NCI-H1105 (cell line): ENCODE results near the gene GPR25.
"Not testable (repeated sequence)": the region's sequence is repeated elsewhere in the genome, so short reads cannot be mapped to it uniquely, and the experiment has no call there.

ENCODE experiments used
- DNase-seq: peaks from one replicate; lab custom pipeline; 2025; lab: John Stamatoyannopoulos, UW

Gene GPR25

DNA sequence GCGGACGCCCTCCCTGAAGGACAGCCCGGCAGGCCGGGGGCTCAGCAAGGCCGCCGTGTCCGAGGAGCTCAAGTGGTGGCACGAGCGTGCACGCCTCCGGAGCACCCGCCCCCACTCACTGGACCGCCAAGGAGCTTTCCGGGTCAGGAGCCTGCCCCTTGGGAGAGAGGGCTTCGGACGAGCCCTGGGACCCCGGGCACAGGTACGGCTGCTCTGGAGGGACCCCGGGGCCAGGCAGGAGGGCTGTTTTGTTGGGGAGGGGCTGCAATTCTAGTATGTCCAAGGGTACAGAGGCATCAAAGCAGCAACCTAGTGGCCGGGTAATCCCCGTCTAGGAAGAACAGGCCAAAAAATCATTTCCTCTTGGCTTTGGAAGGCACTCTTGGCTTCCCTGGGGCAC is 39.2 kb downstream of the GPR25 start:
- DNase-seq = not testable (repeated sequence)

GRCh38 chr1:200912737-200913407 is 40.1 kb downstream of the GPR25 start:
- DNase-seq = peak; percentile 42

DNA sequence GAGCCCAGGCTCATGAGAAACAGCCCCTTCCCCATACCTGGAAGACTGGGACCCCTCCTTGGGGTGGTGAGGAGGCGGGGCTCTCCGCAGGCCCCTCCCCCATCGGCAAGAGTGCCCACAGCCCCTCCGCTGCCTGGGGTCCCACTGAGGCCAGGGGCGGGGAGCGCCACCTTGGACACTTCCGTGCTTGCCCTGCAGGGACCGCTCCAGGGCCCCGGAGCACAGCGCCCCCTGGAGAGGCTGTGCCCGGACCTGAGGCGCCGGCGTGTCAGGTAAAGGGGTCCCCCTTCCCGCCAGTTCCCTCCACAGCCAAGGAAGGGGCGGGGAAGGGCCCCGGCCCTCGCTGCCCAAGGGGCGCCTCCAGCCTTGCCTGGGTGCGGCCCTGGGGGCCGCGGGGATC is 43.4 kb downstream of the GPR25 start:
- no peak for DNase-seq

GRCh38 chr1:200916681-200917080 is 43.9 kb downstream of the GPR25 start:
- no peak for DNase-seq

DNA sequence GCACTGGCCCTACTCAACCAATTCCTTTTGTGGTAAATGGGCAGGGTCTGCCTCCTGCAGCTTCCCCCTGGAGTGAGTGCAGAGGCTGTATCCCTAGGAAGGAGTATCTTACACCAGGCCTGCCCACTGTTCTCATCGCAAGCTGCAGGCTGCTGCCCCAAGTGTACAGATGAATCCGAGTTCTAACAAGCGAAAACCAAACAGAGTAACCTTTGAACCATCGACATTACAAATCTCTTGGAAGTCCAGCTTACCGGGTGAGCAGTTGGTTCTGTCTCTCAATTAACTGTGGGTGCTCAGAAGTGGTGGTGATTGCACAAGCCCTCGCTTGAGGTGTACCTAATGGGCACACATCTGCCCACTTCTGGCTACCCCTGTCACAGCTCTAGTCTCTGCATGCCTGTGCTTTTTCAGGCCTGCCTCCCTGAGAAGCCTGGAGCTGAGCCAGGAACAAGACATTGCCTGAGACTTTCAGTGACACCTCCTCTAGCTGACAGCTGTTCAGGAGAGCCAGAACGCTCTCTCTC is 44.6 kb downstream of the GPR25 start:
- peak; percentile 88 for DNase-seq

DNA sequence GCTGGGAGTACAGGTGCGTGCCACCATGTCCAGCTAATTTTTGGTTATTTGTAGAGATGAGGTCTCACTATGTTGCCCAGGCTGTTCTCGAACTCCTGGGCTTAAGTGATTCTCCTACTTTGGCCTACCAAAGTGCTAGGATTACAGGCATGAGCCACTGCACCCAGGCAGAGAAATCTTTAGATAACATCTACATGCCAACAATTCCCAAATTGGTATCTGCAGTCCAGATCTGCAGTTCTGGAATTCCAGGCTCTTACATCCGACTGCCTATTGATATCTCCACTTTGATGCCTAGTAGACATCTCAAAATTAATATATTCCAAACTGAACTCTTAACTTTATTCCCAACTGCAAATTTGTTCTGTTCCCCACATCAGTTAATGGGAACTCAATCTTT is 45.2 kb downstream of the GPR25 start:
- no peak for DNase-seq

- DNase-seq = no peak
Observed at GRCh38 chr1:200919386-200919785, 46.6 kb downstream of the GPR25 start.

DNA sequence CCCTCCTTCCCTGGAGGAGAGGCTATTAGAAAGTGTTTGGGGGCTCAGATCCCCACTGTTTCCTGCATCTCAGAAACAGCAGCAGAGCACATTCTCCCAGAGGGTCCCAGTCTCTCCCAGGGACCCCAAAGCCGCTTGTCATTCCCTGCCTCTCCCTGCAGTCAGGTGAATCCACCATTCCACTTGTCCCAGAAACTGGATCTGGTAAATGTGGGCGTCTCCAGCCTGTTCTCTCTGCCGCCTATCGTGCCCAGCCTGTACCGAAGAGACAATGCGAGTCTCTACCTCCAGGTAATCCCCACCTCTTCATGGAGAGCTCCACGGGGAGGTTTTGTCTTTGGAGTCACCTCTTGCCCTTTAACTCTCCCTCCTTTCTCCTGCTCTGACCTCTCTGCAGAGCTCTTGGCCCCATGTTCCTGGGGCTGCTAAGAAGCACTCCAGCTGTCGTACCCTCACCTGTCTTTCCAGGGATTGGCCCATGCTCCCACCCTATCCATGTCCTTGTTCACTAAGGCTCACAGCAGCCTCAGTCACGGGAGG is 48.9 kb downstream of the GPR25 start:
- DNase-seq = no peak

GRCh38 chr1:200922406-200922805 is 49.6 kb downstream of the GPR25 start:
- no peak for DNase-seq

GRCh38 chr1:200923601-200924000 is 50.8 kb downstream of the GPR25 start:
- DNase-seq = no peak
